ENCODE data around the gene AOPEP.

AOPEP gene

DNA sequence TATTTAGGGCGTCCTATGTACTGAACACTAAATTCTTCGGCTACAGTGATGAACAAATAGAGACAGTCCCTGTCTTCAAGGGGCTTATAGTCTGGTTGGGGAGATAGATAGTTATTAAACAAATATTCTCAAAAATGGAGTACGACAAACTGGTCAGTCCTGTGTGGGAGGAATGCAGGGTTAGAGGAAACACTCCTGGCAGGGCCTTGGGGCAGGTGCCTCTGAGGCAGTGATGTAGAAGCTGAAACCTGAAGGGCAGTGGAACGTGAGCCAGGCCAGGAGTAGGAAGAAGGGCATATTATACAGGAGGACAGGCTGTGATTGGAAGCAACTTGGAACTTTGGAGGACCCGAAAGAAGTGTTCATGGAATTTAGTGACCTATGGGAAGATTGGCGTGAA is 133.4 kb downstream of the AOPEP start:
- no peak overlapping the region for H3K27ac ChIP-seq
- TF ChIP-seq ZFX (IDR thresholded peaks at IDR 0.05), result no peak
- TF ChIP-seq, protein P1, sequence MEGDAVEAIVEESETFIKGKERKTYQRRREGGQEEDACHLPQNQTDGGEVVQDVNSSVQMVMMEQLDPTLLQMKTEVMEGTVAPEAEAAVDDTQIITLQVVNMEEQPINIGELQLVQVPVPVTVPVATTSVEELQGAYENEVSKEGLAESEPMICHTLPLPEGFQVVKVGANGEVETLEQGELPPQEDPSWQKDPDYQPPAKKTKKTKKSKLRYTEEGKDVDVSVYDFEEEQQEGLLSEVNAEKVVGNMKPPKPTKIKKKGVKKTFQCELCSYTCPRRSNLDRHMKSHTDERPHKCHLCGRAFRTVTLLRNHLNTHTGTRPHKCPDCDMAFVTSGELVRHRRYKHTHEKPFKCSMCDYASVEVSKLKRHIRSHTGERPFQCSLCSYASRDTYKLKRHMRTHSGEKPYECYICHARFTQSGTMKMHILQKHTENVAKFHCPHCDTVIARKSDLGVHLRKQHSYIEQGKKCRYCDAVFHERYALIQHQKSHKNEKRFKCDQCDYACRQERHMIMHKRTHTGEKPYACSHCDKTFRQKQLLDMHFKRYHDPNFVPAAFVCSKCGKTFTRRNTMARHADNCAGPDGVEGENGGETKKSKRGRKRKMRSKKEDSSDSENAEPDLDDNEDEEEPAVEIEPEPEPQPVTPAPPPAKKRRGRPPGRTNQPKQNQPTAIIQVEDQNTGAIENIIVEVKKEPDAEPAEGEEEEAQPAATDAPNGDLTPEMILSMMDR (conservative IDR thresholded peaks at IDR 0.05), result no peak

DNA sequence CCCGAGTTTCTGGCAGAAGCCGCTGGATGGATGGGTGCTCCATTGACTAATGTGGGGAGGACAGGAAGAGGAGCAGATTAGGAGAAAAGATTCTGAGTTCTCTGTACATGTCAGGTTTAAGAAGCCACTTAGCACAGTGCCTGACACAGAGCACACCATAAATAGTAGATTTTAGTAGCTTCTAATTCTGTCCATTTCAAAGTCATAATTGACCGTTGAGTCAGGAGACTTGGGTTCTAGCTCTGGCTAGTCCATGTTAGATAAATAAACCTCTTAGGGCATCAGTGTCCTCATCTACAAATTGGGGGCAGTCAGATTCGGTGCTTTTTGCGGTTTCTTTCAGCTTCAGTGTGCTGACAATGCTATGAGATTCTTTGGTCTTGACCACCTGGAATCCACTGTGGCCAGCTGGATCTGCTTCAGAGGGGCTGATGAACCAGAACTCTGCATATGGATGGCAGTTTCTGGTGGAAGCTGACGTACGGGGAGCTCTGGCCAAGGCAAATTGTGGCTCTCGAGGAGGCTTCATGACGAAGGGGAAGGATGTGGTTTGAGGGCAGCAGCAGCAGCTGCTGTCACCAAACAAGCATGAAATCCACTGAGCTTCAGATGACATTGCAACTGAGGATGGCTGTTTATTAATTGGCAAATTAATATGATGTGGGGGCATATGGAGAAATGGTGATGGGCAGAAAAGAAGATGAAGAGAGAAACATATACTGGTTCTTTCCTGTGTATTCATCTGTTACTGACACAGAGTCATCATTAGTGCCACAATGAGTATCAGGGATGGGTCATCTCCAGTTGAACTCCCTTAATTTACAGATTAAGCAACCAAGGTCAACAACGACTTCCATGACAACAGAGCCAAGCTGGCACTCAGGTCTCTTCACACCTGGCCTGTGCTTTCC is 134.4 kb downstream of the AOPEP start:
- no peak for TF ChIP-seq ZFX (IDR thresholded peaks at IDR 0.05)
- TF ChIP-seq, protein P1 (conservative IDR thresholded peaks at IDR 0.05), result no peak

GRCh38 chr9:94861589-94862272 is 135.2 kb downstream of the AOPEP start:
- TF ChIP-seq, protein P1 (conservative IDR thresholded peaks at IDR 0.05), result no peak
- no peak for TF ChIP-seq ZFX (IDR thresholded peaks at IDR 0.05)

More for the DNA sequence above, 134.4 kb downstream of the AOPEP start:
- H3K27ac ChIP-seq, result no peak overlapping the region

GRCh38 chr9:94864196-94864595 is 137.7 kb downstream of the AOPEP start:
- TF ChIP-seq ZFX (IDR thresholded peaks at IDR 0.05), result no peak
- TF ChIP-seq, protein P1 (conservative IDR thresholded peaks at IDR 0.05), result no peak
- H3K27ac ChIP-seq, result no peak overlapping the region

More at GRCh38 chr9:94861589-94862272, 135.2 kb downstream of the AOPEP start:
- H3K27ac ChIP-seq, result no peak overlapping the region

GRCh38 chr9:94864862-94865509 is 138.5 kb downstream of the AOPEP start:
- TF ChIP-seq, protein P1 (conservative IDR thresholded peaks at IDR 0.05), result no peak
- TF ChIP-seq ZFX (IDR thresholded peaks at IDR 0.05), result no peak
- no peak overlapping the region for H3K27ac ChIP-seq

- H3K27ac ChIP-seq, result no peak overlapping the region
- no peak for TF ChIP-seq ZFX (IDR thresholded peaks at IDR 0.05)
- TF ChIP-seq, protein P1 (conservative IDR thresholded peaks at IDR 0.05), result no peak
These were observed 139.3 kb downstream of the AOPEP start for GRCh38 chr9:94865582-94866452.
